ENCODE data around the gene PLA2G3. TPM values are rescaled to one million over a fixed set of nuclear protein-coding genes. Genes with fewer than 3 reads are reported as not detected.

PLA2G3 gene
- total RNA-seq, 1 experiment from 2014 or later = not detected

GRCh38 chr22:31138126-31138525 is 2.2 kb downstream of the PLA2G3 start:
- CTCF ChIA-PET = interaction anchor here (0.7 kb wide), 1 partner anchor 23 kb away, joined by 3 read pairs; no protein-coding TSS in a partner anchor

GRCh38 chr22:31137721-31138120 is 2.6 kb downstream of the PLA2G3 start:
- H3K9me3 Mint-ChIP-seq (ENCODE audit: low read depth, unreplicated experiment) = no peaks in the 10 kb centered on the region
- no peak overlapping the region for H3K4me3 Mint-ChIP-seq (ENCODE audit: low read depth, unreplicated experiment)
- peaks cover 71% of the 10 kb centered on the region for H3K27me3 Mint-ChIP-seq (ENCODE audit: unreplicated experiment)
- H3K4me1 Mint-ChIP-seq (ENCODE audit: low read depth, unreplicated experiment) = no peaks in the 10 kb centered on the region
- CTCF ChIA-PET = no interaction called here
- intact Hi-C loops (cut with micrococcal nuclease; ENCODE audit: unreplicated experiment) = no loop called here
- BruUV-seq (replicated peaks) = no TSS peak
- no peak for DNase-seq
- H3K36me3 Mint-ChIP-seq (ENCODE audit: insufficient read depth, unreplicated experiment) = no peaks in the 10 kb centered on the region
- TF ChIP-seq CTCF (IDR thresholded peaks at IDR 0.05; ENCODE audit: unreplicated experiment) = no peak
- H3K27ac Mint-ChIP-seq (ENCODE audit: unreplicated experiment) = no peak overlapping the region

More at GRCh38 chr22:31138126-31138525, 2.2 kb downstream of the PLA2G3 start:
- intact Hi-C loops (cut with micrococcal nuclease; ENCODE audit: unreplicated experiment) = no loop called here
- Mint-ChIP-seq H3K9me3 (ENCODE audit: low read depth, unreplicated experiment) (no peaks in the 10 kb centered on the region), H3K4me3 (ENCODE audit: low read depth, unreplicated experiment) (no peak overlapping the region), H3K36me3 (ENCODE audit: insufficient read depth, unreplicated experiment) (no peaks in the 10 kb centered on the region), H3K27ac (ENCODE audit: unreplicated experiment) (no peak overlapping the region), H3K27me3 (ENCODE audit: unreplicated experiment) (peaks cover 76% of the 10 kb centered on the region), H3K4me1 (ENCODE audit: low read depth, unreplicated experiment) (no peaks in the 10 kb centered on the region)
- TF ChIP-seq CTCF (IDR thresholded peaks at IDR 0.05; ENCODE audit: unreplicated experiment) = no peak
- no peak for DNase-seq
- BruUV-seq (replicated peaks) = no TSS peak

GRCh38 chr22:31136711-31137110 is 3.6 kb downstream of the PLA2G3 start:
- Mint-ChIP-seq H3K4me3 (ENCODE audit: low read depth, unreplicated experiment) (no peak overlapping the region), H3K9me3 (ENCODE audit: low read depth, unreplicated experiment) (no peaks in the 10 kb centered on the region), H3K36me3 (ENCODE audit: insufficient read depth, unreplicated experiment) (no peaks in the 10 kb centered on the region), H3K27ac (ENCODE audit: unreplicated experiment) (no peak overlapping the region), H3K27me3 (ENCODE audit: unreplicated experiment) (peaks cover 61% of the 10 kb centered on the region), H3K4me1 (ENCODE audit: low read depth, unreplicated experiment) (peaks cover 4% of the 10 kb centered on the region)
- intact Hi-C loops (cut with micrococcal nuclease; ENCODE audit: unreplicated experiment) = no loop called here
- no peak for TF ChIP-seq CTCF (IDR thresholded peaks at IDR 0.05; ENCODE audit: unreplicated experiment)
- no TSS peak for BruUV-seq (replicated peaks)
- CTCF ChIA-PET = no interaction called here
- no peak for DNase-seq

GRCh38 chr22:31136155-31136554 is 4.2 kb downstream of the PLA2G3 start:
- H3K27me3 Mint-ChIP-seq (ENCODE audit: unreplicated experiment) = peaks cover 56% of the 10 kb centered on the region
- TF ChIP-seq CTCF (IDR thresholded peaks at IDR 0.05; ENCODE audit: unreplicated experiment) = no peak
- no peak overlapping the region for H3K27ac Mint-ChIP-seq (ENCODE audit: unreplicated experiment)
- H3K36me3 Mint-ChIP-seq (ENCODE audit: insufficient read depth, unreplicated experiment) = no peaks in the 10 kb centered on the region
- no peak overlapping the region for H3K4me3 Mint-ChIP-seq (ENCODE audit: low read depth, unreplicated experiment)
- BruUV-seq (replicated peaks) = no TSS peak
- no peaks in the 10 kb centered on the region for H3K9me3 Mint-ChIP-seq (ENCODE audit: low read depth, unreplicated experiment)
- peaks cover 10% of the 10 kb centered on the region for H3K4me1 Mint-ChIP-seq (ENCODE audit: low read depth, unreplicated experiment)
- intact Hi-C loops (cut with micrococcal nuclease; ENCODE audit: unreplicated experiment) = no loop called here
- CTCF ChIA-PET = interaction anchor here (0.5 kb wide), 1 partner anchor 72 kb away, joined by 5 read pairs; no protein-coding TSS in a partner anchor
- DNase-seq = no peak

All from Calu3 (cell line).